Type B pancreatic cell (in vitro differentiated cells): Measurements from ENCODE around the gene TMSB4X. TPM values are rescaled to one million over a fixed set of nuclear protein-coding genes. Genes with fewer than 3 reads are reported as not detected.

Source experiments
- DNase-seq: peaks from one replicate; pipeline ENCODE4 v3.0.0; 2021; ENCODE audit warnings: mixed read lengths; ENCODE audit not compliant: unreplicated experiment; ENCODE audit errors: extremely low spot score
- H3K27ac Mint-ChIP-seq: 2 replicates; pipeline ENCODE4 v1.8.0; 2021; ENCODE audit warnings: mild to moderate bottlenecking, mixed read lengths
- H3K27me3 Mint-ChIP-seq: 2 replicates; pipeline ENCODE4 v1.8.0; 2021; ENCODE audit warnings: mixed read lengths
- H3K36me3 Mint-ChIP-seq: 2 replicates; pipeline ENCODE4 v1.8.0; 2021; ENCODE audit warnings: mixed read lengths
- H3K4me1 Mint-ChIP-seq: one replicate; pipeline ENCODE4 v1.8.0; 2021; ENCODE audit warnings: mixed read lengths; ENCODE audit not compliant: unreplicated experiment
- H3K4me3 Mint-ChIP-seq: 2 replicates; pipeline ENCODE4 v1.8.0; 2021; ENCODE audit warnings: mild to moderate bottlenecking, mixed read lengths
- H3K9me3 Mint-ChIP-seq: 2 replicates; pipeline ENCODE4 v1.8.0; 2021; ENCODE audit warnings: mixed read lengths
- total RNA-seq: library from RNA; stranded (reverse); gene quantifications from 2 replicates; pipeline ENCODE4 v1.2.1, GENCODE V29; 2021; ENCODE audit warnings: low replicate concordance
- TF ChIP-seq, protein P1 (sequence below): fragments of 200-600 bp; sonication (generic); conservative IDR thresholded peaks from 2 replicates; pipeline ENCODE4 v1.5.0; 2021; ENCODE audit warnings: antibody characterized with exemption, mild to moderate bottlenecking

Gene TMSB4X
- total RNA-seq, 1 donor from 2014 or later, result 1,981 TPM

GRCh38 chrX:12986886-12987285, 12.0 kb downstream of the TMSB4X start:
- H3K27me3 Mint-ChIP-seq, result no peaks in the 10 kb centered on the region
- peaks cover 10% of the 10 kb centered on the region for H3K9me3 Mint-ChIP-seq
- TF ChIP-seq, protein P1, sequence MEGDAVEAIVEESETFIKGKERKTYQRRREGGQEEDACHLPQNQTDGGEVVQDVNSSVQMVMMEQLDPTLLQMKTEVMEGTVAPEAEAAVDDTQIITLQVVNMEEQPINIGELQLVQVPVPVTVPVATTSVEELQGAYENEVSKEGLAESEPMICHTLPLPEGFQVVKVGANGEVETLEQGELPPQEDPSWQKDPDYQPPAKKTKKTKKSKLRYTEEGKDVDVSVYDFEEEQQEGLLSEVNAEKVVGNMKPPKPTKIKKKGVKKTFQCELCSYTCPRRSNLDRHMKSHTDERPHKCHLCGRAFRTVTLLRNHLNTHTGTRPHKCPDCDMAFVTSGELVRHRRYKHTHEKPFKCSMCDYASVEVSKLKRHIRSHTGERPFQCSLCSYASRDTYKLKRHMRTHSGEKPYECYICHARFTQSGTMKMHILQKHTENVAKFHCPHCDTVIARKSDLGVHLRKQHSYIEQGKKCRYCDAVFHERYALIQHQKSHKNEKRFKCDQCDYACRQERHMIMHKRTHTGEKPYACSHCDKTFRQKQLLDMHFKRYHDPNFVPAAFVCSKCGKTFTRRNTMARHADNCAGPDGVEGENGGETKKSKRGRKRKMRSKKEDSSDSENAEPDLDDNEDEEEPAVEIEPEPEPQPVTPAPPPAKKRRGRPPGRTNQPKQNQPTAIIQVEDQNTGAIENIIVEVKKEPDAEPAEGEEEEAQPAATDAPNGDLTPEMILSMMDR, result no peak
- H3K36me3 Mint-ChIP-seq, result no peaks in the 10 kb centered on the region
- H3K4me1 Mint-ChIP-seq, result peaks cover 4% of the 10 kb centered on the region
- peak overlapping the region; percentile 6 for H3K4me3 Mint-ChIP-seq
- H3K27ac Mint-ChIP-seq, result no peak overlapping the region
- no peak for DNase-seq

DNA sequence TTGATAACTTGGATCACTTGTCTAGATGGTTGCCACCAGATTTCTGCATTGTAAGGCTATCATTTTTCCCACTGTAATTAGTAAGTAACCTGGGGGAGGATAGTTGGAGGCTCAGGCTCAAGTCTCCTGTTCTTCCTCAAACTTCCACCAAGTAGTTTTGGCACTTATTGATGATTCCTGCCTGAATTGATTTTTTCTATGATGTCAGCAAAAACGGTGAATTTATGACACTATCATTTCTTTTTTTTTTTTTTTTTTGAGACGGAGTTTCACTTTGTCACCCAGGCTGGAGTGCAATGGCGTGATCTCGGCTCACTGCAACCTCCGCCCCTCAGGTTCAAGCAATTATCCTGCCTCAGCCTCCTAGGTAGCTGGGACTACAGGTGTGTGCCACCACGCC, 12.4 kb downstream of the TMSB4X start:
- H3K4me1 Mint-ChIP-seq, result peaks cover 4% of the 10 kb centered on the region
- no peak overlapping the region for H3K4me3 Mint-ChIP-seq
- H3K36me3 Mint-ChIP-seq, result no peaks in the 10 kb centered on the region
- H3K27ac Mint-ChIP-seq, result no peak overlapping the region
- peaks cover 10% of the 10 kb centered on the region for H3K9me3 Mint-ChIP-seq
- no peaks in the 10 kb centered on the region for H3K27me3 Mint-ChIP-seq
- TF ChIP-seq, protein P1, result no peak
- no peak for DNase-seq

DNA sequence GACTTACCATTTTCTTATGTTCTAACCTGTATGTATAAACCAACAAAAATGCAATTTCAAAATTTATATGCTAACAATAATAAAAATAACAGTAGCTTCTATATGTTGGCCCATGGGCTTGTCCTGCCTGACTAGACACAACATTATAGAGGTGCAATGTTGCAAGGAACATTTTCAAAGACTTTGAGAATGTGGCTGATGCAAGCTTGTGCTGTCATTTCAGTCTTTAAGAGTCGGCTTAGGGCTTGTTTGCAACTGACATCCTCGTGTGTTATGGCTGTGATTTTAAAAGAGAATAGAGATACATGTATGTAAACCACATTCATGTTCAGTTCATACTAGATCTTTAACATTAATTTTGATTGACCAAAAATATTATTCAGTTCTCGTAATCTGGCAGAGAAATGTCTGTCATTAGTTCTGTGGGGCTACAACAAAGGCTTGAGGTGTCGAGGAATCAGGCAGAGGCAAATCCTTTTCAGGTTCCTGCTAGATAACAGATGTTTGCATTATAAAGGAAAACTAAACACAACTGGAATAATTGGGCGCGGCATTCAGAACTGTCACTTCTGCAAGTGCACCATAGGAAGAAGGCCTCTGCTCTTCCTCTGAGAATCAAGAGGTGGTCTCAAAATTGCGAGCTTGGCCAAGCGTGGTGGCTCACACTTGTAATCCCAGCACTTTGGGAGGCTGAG, 13.1 kb downstream of the TMSB4X start:
- Mint-ChIP-seq H3K27me3 (no peaks in the 10 kb centered on the region), H3K9me3 (peaks cover 10% of the 10 kb centered on the region), H3K36me3 (no peaks in the 10 kb centered on the region), H3K4me3 (no peak overlapping the region), H3K4me1 (peaks cover 4% of the 10 kb centered on the region), H3K27ac (no peak overlapping the region)
- TF ChIP-seq, protein P1, result no peak
- DNase-seq, result no peak

DNA sequence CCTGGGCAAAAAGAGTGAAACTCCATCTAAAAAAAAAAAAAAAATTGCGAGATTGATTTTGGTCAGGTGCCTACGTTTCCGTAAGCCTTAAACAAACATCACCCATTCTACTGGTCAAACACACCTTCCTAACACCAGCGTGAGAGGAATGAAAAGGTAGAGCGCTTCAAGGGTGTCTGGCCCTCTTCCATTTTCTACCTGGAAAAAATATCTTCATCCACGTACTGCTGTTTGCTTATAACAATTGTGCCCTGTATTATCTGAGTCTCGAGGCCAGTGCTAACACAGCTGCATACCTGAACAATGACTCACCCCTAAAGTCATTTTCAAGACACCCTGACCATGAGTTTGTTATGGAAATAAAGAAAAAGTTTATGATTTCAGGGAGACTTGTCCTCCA, 13.9 kb downstream of the TMSB4X start:
- H3K4me3 Mint-ChIP-seq, result no peak overlapping the region
- no peaks in the 10 kb centered on the region for H3K27me3 Mint-ChIP-seq
- peaks cover 4% of the 10 kb centered on the region for H3K4me1 Mint-ChIP-seq
- DNase-seq, result no peak
- peaks cover 10% of the 10 kb centered on the region for H3K9me3 Mint-ChIP-seq
- TF ChIP-seq, protein P1, result no peak
- peak overlapping the region; percentile 42 for H3K27ac Mint-ChIP-seq
- H3K36me3 Mint-ChIP-seq, result no peaks in the 10 kb centered on the region

- Mint-ChIP-seq H3K36me3 (no peaks in the 10 kb centered on the region), H3K4me1 (peaks cover 4% of the 10 kb centered on the region), H3K27ac (no peak overlapping the region), H3K9me3 (peaks cover 10% of the 10 kb centered on the region), H3K4me3 (no peak overlapping the region), H3K27me3 (no peaks in the 10 kb centered on the region)
- DNase-seq, result no peak
- TF ChIP-seq, protein P1, result no peak
Observed at GRCh38 chrX:12989461-12989860, 14.6 kb downstream of the TMSB4X start.
